ENCODE data around the gene HAAO. TPM values are rescaled to one million over a fixed set of nuclear protein-coding genes. Genes with fewer than 3 reads are reported as not detected.
"Not testable (repeated sequence)": the region's sequence is repeated elsewhere in the genome, so short reads cannot be mapped to it uniquely, and the experiment has no call there.

Gene HAAO
- total RNA-seq, 1 donor from 2014 or later: 10.0 TPM

- Mint-ChIP-seq H3K27me3 (no peaks in the 10 kb centered on the region), H3K4me3 (no peak overlapping the region), H3K9me3 (no peaks in the 10 kb centered on the region), H3K36me3 (peaks cover 15% of the 10 kb centered on the region), H3K27ac (no peak overlapping the region), H3K4me1 (ENCODE audit: unreplicated experiment) (peaks cover 9% of the 10 kb centered on the region)
- no peak for DNase-seq (ENCODE audit: extremely low spot score, unreplicated experiment)
- TF ChIP-seq, protein P1, sequence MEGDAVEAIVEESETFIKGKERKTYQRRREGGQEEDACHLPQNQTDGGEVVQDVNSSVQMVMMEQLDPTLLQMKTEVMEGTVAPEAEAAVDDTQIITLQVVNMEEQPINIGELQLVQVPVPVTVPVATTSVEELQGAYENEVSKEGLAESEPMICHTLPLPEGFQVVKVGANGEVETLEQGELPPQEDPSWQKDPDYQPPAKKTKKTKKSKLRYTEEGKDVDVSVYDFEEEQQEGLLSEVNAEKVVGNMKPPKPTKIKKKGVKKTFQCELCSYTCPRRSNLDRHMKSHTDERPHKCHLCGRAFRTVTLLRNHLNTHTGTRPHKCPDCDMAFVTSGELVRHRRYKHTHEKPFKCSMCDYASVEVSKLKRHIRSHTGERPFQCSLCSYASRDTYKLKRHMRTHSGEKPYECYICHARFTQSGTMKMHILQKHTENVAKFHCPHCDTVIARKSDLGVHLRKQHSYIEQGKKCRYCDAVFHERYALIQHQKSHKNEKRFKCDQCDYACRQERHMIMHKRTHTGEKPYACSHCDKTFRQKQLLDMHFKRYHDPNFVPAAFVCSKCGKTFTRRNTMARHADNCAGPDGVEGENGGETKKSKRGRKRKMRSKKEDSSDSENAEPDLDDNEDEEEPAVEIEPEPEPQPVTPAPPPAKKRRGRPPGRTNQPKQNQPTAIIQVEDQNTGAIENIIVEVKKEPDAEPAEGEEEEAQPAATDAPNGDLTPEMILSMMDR (conservative IDR thresholded peaks at IDR 0.05): no peak
Observed at GRCh38 chr2:42741140-42741539, 51.2 kb downstream of the HAAO start.

GRCh38 chr2:42736598-42737322, 55.6 kb downstream of the HAAO start:
- TF ChIP-seq, protein P1 (conservative IDR thresholded peaks at IDR 0.05): no peak
- Mint-ChIP-seq H3K9me3 (peaks cover 7% of the 10 kb centered on the region), H3K4me1 (ENCODE audit: unreplicated experiment) (no peaks in the 10 kb centered on the region), H3K36me3 (peaks cover 30% of the 10 kb centered on the region), H3K27ac (no peak overlapping the region), H3K27me3 (no peaks in the 10 kb centered on the region), H3K4me3 (no peak overlapping the region)
- no peak for DNase-seq (ENCODE audit: extremely low spot score, unreplicated experiment)

- H3K4me3 Mint-ChIP-seq: no peak overlapping the region
- H3K27me3 Mint-ChIP-seq: no peaks in the 10 kb centered on the region
- peaks cover 13% of the 10 kb centered on the region for H3K9me3 Mint-ChIP-seq
- H3K36me3 Mint-ChIP-seq: peaks cover 35% of the 10 kb centered on the region
- no peak for DNase-seq (ENCODE audit: extremely low spot score, unreplicated experiment)
- TF ChIP-seq, protein P1 (conservative IDR thresholded peaks at IDR 0.05): no peak
- H3K4me1 Mint-ChIP-seq (ENCODE audit: unreplicated experiment): no peaks in the 10 kb centered on the region
- no peak overlapping the region for H3K27ac Mint-ChIP-seq
Observed at GRCh38 chr2:42733852-42734251, 58.5 kb downstream of the HAAO start.

DNA sequence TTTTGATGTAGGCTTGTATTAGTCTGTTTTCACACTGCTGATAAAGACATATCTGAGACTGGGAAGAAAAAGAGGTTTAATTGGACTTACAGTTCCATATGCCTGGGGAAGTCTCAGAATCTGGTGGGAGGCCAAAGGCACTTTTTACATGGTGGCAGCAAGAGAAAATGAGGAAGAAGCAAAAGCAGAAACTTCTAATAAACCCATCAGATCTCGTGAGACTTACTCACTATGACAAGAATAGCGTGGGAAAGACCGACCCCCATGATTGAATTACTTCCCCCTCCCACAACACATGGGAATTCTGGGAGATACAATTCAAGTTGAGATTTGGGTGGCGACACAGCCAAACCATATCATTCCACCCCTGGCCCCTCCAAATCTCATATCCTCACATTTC, 61.1 kb downstream of the HAAO start:
- H3K27me3 Mint-ChIP-seq; H3K27ac Mint-ChIP-seq; H3K4me1 Mint-ChIP-seq (ENCODE audit: unreplicated experiment); H3K4me3 Mint-ChIP-seq; DNase-seq (ENCODE audit: extremely low spot score, unreplicated experiment): not testable (repeated sequence)
- Mint-ChIP-seq H3K9me3 (peaks cover 13% of the 10 kb centered on the region), H3K36me3 (peaks cover 26% of the 10 kb centered on the region)

DNA sequence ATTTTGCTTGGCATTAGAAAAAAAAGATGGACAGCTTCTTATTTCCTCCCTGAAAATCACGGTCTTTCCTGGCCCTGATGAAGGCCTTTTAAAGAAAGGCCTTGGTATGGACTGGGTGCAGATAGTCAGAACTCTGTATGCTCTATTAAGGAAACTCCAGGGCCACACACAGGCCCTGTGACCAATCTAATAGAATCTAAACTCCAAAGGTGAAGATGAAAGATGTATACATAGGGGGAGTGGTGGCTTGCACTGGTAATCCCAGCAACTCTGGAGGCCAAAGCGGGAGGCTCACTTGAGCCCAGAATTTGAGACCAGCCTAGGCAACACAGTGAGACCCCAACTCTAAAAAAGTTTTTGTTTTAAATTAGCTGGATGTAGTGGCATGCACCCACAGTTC, 65.7 kb downstream of the HAAO start:
- DNase-seq (ENCODE audit: extremely low spot score, unreplicated experiment): no peak
- Mint-ChIP-seq H3K36me3 (peaks cover 14% of the 10 kb centered on the region), H3K9me3 (peaks cover 6% of the 10 kb centered on the region), H3K4me3 (no peak overlapping the region), H3K27ac (no peak overlapping the region), H3K4me1 (ENCODE audit: unreplicated experiment) (peaks cover 10% of the 10 kb centered on the region), H3K27me3 (no peaks in the 10 kb centered on the region)
- TF ChIP-seq, protein P1 (conservative IDR thresholded peaks at IDR 0.05): no peak

DNA sequence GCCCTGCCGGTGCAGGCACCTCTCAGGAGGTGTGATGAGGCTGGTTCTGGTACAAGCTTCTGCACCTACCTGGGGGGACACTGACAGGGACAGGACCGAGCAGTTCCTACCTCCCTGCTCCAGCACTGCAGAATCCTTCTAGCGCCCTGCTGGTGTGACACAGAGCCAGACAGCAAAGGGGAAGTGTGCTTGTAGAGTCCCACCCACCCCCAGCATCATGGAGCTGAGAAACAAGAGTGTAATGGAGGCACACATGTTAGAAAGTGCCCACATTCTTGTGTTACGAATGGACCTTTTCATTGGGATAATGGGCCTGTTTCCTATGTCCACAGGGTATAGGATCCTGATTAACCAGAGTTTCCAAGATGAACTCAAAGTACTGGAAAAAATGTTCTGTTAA, 66.7 kb downstream of the HAAO start:
- H3K4me3 Mint-ChIP-seq: no peak overlapping the region
- peaks cover 6% of the 10 kb centered on the region for H3K9me3 Mint-ChIP-seq
- peaks cover 11% of the 10 kb centered on the region for H3K36me3 Mint-ChIP-seq
- TF ChIP-seq, protein P1 (conservative IDR thresholded peaks at IDR 0.05): no peak
- DNase-seq (ENCODE audit: extremely low spot score, unreplicated experiment): no peak
- peaks cover 10% of the 10 kb centered on the region for H3K4me1 Mint-ChIP-seq (ENCODE audit: unreplicated experiment)
- H3K27ac Mint-ChIP-seq: no peak overlapping the region
- H3K27me3 Mint-ChIP-seq: no peaks in the 10 kb centered on the region
